ENCODE measurements around the gene PPARGC1A.

PPARGC1A gene

DNA sequence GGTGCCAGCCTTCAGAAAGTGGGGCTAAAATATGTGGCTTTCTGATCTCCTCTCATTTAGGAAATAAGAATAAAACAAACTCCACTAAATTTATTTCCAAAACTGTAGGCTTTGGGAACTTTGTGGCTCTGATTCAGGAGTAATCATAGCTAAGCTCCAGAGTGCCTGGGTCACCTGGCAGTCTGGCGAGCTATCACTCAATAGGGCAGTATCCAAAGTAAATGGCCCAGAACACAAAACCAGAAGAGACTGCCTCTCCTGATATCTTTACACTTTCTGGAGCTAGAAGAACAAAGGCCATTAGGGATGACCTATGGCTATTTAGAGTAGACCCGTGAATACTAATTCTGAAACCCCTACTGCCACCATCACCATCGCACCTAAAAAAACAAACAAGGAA is 17.0 kb upstream of the PPARGC1A start:
- DNase-seq = no peak

DNA sequence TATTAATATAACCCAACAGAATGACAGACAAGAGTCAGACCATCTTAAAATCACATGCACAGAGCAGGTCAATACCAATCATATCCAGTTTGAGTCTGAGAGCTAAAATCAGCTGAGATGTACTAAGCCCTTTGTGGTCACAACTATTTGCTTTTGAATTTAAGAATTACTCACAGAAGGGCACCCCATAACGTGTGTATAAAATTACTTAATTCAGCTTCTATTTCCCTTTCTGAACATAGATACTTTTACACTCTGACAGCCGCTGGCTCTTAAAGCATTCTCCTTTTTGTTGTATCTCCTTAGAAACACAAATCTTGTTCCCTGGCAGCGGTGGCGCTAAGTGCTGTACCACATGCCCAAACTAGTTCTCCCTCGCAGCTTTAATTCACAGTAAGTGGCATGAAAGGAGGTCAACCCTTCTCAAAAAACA is 14.8 kb upstream of the PPARGC1A start:
- no peak for DNase-seq

DNA sequence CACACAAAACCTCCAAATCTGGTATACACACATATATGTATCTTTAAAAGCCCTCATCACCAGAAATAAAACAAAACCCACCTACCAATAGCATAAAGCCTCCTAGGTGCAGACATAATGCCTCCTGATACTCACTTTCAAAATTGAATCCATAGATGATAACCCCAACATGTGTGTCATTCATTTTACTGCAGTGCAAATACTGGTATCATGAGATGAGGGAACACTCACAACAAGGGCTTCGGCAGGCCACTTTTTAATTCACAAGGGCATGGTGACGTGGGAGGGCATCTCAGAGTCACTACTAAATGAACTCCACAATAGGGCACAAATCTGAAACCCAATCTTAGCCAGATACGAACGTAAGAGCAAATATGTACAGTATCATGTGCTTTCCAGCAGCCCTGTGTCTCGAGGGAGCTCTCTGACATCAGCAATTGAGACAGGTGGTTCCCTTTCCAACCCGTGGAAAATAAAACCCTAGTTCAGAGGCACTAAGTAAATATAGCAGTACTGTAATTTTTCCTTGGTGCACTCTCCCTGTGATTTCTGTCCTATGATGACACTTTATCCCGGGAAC is 14.1 kb upstream of the PPARGC1A start:
- DNase-seq = no peak

DNA sequence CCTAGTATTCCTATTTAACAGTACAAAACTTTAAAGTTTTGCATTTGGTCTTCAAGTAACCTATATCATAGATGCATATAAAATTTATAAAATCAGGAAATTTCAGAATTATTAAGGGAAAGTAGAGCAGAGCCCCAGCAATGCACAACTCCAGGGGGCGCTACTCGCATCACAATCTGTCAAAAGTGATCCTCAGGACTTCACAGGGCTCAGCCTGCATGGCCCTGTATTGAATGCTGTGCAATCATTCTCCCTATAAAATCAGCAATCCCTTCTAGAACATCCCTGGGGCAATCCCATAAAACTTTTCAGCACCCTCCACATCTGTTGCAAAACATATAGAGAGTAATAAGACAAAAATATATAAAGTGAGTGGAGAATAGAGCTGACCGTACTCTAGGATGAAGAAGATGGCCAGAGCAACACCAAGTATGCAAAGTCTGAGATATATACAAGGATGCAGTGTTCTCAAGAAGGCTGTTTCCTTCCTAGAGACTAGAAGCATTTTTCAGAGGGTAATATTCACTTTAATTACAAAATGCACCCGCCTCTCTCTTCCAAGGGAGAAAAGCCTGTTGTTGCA is 12.5 kb upstream of the PPARGC1A start:
- no peak for DNase-seq

DNA sequence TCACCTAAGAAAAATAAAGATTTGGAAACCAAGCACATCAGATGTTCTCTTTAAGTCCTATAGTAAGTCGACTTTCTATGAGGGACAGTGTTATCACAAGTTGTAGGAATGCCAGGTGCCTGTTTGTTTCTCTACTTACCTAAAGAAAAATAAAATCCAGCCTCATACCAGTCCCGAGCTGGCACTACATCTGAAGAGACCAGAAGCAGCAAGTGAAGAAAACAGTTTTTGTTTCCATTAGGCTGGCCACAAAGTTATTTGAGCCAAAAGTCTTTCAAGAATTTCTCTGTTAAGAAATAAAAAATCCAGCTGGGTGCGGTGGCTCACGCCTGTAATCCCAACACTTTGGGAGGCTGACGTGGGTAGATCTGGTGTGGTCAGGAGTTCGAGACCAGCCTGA is 10.8 kb upstream of the PPARGC1A start:
- DNase-seq = no peak

DNA sequence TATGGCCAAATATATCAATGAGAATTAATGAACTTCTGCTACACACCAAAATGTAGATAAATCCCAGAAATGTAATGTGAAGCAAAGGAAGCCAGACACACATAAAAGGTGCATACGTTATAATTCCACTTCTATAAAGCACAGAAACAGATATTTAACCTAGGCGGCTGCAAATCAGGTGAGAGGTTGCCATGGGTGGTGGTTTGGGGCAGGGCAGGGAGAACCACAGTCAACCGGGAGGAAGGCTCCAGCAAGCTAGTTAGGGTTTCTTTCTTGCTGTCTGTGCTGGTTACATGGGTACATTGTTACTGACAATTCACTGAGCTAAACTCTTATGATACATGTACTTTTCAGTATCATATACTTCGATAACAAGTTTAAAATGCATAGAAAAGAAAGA is 9.7 kb upstream of the PPARGC1A start:
- DNase-seq = no peak

DNA sequence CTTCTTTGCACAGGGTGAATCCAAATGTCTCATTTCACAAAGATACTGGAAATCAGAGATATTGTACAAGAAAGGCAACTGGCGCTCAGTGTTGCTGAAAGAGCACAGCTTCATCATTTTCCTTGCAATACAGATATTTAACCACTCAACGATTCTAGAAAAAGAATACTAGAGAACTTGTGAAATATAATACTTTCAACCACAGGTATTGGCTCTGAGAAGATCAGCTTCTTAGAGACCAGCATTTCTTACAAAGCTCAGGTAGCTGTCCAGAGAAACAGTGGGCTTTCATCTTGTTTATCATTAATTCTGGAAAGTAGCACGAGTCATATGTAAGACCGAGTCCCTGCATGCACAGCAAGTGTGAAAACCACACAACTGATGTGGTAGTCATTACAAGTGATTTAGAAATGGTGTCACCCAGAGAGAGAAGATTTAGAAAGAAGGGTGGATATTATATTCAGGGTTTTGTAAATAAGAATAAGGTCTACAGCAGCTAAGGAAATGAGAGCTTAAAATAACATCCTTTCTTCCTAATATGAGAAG is 7.8 kb upstream of the PPARGC1A start:
- no peak for DNase-seq

DNA sequence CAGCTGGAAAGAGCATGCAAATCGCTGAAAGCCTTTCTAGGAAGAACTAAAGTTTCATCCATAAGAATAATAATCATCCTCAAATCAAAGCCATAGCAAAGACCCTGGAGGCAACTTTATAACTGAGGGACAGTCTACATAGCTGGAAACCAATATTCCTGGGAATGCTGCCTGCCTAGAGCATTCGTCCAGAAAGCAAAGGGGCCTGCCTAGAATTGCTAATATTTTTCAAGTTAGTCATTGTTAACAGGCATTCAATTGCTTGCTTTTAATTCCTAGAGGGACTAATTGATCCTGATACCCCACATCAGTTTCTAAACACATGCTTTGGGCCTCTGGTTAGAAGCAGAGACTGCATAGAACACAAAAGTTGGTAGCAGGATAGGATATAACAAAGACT is 4.2 kb upstream of the PPARGC1A start:
- DNase-seq = no peak

DNA sequence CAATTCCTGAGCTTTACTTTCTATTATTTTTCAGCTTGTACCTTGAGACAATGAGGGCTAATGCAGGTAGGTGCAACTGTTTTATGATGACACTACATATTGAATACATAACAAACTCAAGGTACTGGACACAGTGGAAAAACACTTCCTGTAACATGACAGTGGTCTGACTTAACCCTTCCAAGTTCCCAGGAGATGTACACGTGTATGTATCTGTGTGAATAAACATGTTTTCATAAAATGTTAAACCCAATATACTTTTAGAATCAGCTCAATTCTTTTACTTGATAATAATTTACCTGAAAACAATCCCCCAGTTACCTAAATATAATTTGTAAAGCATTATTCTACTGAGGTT is 1.2 kb upstream of the PPARGC1A start:
- DNase-seq = no peak

DNA sequence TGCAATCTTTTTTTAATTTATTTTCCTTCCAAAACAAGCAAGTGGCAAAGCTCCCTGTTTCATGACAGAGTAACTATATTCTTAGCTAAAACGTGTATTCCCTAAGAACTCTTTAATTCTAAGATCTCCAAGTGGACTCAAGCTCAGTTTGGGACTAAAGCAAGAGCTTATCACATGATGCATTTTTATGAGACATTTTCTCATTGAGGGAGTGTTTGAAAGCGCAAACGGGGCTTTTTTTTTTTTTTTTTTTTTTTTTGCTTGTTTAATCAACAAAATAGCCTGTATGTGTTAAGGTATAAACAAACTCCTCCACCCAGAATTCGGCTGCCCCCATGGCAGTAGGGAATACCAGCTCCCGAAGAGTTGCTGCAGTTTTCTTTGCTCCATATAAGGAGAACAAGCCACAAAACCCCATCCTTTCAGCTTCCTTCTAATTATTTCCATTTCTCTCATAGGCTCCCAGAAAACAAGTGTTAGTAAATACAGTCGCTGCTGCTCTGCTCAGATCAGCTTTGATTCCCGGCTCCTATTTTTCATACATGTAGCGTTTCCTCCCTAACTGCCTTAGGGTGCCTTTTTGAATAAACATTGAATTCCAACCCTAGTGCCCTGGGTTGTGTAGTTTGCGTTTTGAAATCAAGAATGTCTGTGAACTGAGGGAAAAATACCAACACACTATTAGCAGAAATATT is 669 bp upstream of the PPARGC1A start:
- DNase-seq = no peak

DNA sequence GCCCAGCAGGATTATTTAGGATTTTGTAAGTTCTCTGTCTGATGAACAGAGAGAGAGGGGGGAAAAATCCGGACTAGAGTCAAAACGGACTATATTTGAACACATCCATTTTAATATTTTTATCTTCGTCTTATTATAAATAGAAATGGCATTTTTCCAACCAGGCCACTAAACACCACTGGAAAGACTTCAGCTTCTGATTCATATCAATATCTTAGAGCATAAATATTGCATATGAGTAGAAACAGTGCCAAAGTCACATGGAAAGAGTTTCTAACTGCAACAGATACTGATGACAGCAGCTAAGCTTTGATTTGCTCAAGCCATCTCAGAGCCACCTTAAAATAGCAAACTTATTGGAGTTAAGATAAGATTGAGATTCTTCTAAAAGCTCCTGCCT is 456 bp downstream of the PPARGC1A start:
- no peak for DNase-seq

DNA sequence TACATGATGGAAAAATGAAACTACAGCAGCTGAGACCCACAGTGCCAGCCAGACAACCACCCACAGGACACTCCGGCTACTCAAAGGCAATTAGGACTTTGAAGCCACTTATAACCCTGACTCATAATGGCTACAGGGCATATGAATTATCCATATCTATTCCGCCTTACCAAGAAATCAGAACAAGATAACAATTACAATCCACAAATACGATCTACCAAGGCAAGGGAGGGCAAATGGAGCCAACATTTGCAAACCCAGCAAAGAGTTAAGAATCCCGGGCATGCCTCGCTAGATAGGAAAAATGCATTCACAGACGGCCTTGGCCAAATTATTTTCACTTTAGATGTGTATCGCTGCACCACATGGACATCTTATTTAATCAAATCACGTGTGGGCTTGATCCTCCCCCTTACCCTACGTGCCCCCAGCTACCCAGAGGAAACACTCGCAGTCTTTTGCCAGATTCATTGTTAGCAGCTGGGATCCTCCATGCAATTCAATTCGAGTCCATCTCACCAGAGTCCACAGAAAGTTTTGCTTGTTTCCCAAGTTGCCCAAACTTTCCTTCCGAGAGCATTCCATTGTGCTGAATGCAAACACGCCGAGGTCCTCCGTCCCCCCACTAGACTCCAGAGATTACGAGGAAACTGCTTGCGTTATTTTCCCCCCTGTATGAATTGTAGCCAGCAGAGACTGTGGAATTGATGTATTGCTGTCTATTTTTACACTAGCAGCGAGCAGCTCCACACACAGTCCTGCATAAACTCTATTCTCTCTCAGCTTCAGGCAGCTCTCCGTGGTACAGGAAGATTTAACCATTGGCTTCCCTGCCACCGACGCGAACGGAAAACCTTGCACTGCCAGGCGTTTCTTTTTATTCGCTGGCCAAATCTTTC is 1.2 kb downstream of the PPARGC1A start:
- DNase-seq = no peak

DNA sequence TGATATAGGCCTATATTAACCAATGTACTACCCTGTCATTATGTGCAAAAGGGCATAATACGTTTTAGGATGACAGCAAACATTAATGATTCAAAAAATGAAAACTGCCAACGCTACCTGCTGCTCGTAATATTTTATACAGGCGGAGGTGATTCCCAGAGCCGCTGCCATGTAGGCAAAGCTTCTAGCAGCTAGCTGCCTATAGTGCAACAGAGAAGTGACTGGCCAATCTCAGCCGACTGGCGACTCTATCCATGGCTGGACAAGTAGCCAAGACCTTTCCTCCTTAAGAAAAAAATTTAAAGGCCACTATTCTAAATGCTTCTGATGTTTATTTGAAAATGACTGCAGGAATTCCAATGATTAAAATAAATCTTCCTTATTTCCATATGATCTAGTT is 1.9 kb downstream of the PPARGC1A start:
- DNase-seq = no peak

DNA sequence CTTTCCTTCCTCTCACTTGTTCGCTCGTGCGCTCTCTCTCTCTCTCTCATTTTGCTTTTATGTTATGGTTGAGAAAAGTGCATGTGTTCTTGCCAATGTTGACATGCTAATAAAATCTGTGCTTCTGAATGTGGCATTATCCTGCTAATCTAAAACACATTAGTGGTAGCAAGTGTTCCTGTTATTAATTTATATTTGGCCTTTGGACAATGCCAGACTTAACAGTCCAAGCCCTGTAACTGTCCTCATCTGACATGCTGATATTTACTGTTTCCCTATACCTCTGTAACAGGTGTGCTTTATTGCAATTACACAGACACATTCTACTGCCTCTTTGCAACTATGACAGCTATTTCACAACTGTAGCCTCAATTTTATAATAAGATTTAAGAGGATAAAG is 2.7 kb downstream of the PPARGC1A start:
- no peak for DNase-seq

DNA sequence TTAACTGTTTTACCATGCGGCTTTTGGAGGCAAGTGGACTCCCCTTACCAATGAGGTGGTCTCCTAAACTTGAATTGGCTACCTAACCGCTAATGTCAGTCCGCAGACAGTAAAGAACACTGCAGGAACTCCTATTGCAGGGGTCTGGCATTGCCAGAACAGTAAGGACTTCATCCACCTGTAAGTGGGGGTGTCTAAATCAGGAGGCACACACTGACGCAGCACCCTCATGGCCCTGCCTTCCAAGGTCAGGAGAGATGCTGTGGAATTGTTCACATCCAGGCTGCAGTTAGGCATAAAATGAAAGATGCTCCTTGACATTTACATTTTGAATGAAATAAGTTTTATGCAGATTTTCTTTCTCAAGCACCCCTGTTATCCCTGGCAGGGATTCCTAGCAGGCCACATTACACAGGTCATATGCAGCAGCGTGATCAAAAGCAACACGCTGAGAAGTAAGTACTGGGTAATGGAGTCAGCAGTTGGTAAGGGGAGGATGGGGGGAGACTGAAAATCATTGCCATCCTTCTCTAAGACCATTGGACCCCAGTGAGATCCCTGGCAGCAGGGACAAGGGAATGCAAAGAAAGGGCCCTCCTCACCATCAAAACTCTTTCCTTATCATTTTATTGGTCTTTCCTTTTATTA is 3.8 kb downstream of the PPARGC1A start:
- no peak for DNase-seq

DNA sequence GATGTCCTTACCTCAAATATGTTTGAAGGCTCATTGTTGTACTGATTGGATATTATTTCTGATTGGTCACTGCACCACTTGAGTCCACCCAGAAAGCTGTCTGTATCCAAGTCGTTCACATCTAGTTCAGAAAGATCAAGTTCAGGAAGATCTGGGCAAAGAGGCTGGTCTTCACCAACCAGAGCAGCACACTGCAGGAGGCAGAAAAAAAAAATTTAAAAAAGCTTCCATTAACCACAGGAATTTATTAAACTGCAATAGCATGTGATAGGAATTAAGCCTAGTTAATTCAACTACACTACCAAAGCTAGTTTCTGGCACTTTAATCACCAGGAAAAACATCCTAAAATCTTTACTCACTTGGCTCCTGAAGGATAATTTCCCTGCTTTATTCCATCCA is 5.1 kb downstream of the PPARGC1A start:
- no peak for DNase-seq

DNA sequence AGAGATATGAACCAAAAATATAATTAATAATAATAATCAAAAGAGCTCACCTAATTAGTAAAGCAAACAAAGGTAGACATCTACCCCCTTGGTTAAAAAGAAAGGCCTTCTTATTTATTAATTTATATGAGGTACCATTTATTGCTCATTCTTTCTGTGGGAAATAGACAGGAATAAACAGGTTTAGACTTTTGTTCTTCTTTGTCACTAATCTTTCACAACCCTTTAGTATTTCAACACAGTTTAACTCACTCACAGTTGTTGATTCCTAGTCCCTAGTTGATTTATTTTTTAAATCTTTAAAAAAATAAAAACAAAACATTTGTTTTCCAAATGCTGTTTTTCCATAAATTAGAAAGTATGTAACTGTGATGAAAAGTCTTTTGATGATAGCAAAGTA is 5.6 kb downstream of the PPARGC1A start:
- no peak for DNase-seq

DNA sequence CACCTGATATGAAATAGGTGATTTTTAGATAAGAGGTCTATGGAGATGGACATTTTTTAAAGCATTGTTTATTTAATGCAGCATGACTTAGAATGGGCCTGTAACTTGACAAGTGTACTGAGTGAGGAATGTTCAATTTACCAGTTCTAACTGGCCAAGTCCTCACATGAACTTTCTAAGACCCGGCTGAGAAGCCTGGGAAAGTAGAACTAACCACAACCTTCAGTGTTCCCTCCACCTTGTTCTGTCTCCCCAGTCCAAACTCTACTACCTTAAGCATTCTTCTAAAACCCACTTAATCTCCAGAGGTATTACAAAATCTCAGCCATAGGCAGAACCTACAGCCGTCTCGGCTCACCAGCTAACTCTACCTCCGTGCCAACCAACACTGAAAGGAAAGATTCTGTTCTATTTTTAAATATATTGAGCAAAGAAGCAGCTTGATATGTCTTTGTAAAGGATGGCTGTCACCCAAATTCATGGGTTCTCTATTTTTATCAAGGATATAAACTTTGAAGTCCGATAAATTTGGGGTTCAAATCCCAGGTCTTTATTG is 6.8 kb downstream of the PPARGC1A start:
- no peak for DNase-seq

DNA sequence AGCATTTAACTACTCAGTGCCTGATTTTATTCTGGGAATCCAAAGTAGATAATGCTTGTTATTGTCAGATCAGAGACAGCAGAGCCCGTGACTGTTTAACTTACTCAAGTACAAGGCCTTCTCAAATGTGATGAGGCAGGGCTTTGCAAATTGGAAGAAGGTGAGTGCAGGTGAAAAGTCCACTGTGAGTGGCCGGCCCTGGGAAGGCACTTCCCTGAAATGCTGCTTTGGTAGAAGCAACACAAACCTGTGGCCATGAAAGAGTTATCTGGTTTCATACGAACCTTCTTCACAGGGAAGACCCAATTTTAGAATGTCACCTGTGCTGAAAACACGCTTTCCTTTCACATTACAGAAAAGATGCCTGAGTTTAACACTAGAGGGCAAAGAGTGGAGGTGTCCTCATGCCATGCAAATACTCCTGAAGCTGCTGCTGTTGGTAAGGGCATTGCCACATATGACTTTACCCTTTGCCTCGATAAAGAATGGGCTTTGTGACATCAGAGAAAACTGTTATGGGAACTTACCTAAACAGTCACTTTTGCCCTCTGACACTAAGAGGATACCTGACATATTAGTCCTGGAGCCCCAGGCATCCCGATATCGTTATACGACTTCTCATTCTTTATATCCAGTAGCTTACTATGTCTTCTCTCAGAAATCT is 8.0 kb downstream of the PPARGC1A start:
- no peak for DNase-seq

DNA sequence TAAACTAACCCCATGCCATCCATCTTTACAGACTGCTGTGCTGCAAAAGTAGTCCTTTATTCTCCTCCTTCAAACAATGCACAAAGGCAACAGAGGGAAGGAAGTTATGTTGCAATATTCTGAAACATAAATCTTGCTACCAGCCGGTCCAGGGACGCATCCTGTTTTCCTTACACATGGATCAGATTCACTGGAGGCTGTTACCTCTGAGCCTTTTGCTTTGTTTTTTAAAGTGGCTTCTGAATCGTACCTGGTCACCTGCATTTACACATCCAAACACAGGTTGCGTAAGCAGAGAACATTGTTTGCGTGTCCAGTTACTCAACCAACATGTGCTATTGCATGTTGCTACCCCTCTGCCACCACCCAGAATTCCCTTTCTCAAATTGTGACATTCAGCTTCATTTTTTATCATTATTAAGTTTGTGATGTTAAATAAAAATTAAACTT is 8.8 kb downstream of the PPARGC1A start:
- no peak for DNase-seq

DNA sequence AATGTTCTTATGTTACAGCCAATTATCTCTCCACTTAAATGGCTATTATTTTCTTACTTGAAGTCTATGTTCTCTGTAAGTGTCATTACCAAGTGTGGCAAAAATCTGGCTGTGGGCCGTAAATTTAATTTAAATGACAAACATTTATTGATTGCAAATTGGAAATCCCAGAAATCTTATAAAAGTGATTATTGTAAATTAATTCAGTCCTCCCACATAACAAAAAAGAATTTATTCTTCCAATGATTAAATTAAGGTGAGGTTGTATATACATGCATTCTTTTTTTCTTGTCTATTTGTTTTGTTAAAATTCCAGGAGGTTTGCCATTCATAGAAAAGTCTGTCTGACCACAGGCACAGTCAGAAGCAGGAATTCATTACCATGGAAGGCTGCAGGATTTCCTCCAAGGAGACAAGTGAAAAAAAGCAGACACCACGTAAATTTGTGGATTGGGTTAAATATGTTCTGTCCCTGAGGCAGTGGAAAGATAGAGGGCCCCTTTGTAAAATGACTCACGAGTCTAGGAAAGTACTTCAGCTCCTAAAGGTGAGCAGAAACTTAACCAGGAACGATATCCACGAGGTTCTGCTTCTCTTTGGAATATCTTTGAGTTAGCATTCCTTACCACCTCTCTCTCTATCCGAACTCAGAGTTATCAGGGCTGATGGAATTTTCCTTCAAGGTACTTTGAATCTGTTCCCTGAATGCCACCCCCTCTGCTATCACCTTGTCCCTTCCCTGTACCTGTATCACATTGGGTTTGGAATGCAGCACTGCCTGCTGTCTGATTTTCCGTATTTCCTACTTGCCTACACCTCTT is 10.7 kb downstream of the PPARGC1A start:
- DNase-seq = no peak
